Left ventricle myocardium inferior (tissue), 1 donor: ENCODE results near the gene FHIT. TPM values are rescaled to one million over a fixed set of nuclear protein-coding genes. Genes with fewer than 3 reads are reported as not detected.

ENCODE experiments used
- DNase-seq: peaks from one replicate; pipeline ENCODE4 v3.0.0-alpha.2; 2020
- H3K27ac ChIP-seq: fragments of 200-600 bp; replicated peaks from 2 replicates; pipeline ENCODE4 v1.8.0; 2021
- H3K27me3 ChIP-seq: fragments of 200-600 bp; 2 replicates; pipeline ENCODE4 v1.8.0; 2021; ENCODE audit warnings: low read depth
- H3K36me3 ChIP-seq: fragments of 200-600 bp; 2 replicates; pipeline ENCODE4 v1.8.0; 2021
- H3K4me1 ChIP-seq: fragments of 200-600 bp; 2 replicates; pipeline ENCODE4 v1.8.0; 2021
- H3K4me3 ChIP-seq: fragments of 200-600 bp; 2 replicates; pipeline ENCODE4 v1.8.0; 2021; ENCODE audit warnings: mild to moderate bottlenecking, moderate library complexity
- H3K9me3 ChIP-seq: fragments of 200-600 bp; replicated peaks from 2 replicates; pipeline ENCODE4 v1.8.0; 2021
- CTCF ChIP-seq: fragments of 200-600 bp; IDR thresholded peaks from 2 replicates; pipeline ENCODE4 v1.8.0; 2021; ENCODE audit warnings: antibody characterized with exemption, mild to moderate bottlenecking, borderline replicate concordance
- intact Hi-C: fragments of 100-400 bp; cut with micrococcal nuclease; formaldehyde crosslinking; loops from one replicate; pipeline ENCODE4 v1.11.0; 2022
- total RNA-seq: library from RNA; stranded (reverse); fragmentation: NEBNext Ultra II Directional; extraction: Animal tissue kit (Norgen Biotek cat#: 25700); gene quantifications from one replicate; pipeline ENCODE4 v1.2.1, GENCODE V29; 2021
- donor health status: DM: no; HTN: yes; CAD: no; lungs with severe emphysema.

The FHIT gene
- total RNA-seq, 1 donor from 2014 or later, result 16.0 TPM

DNA sequence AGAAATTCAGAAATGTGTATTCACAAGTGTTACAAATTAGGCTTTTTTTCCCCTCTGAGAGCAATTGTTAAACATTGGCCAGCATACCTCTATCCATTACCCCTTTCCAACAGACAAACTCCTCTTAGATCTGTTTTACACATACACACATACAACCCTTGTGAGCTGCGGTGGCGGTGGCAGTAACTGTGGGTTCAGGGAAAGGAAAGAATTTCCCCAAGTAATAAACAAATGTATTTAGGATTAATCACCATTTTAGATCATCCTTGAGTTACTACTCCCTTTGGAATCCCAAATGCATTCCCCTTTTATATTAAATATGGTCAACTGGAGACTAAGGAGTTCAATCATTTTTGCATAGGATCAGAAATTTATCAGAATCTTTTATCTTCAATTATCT lies 667.0 kb downstream of the FHIT start:
- intact Hi-C loops, result no loop called here
- H3K9me3 ChIP-seq, result peaks cover 4% of the 10 kb centered on the region
- H3K27me3 ChIP-seq, result no peaks in the 10 kb centered on the region
- no peak overlapping the region for H3K27ac ChIP-seq
- peaks cover 1% of the 10 kb centered on the region for H3K4me1 ChIP-seq
- TF ChIP-seq CTCF, result no peak
- no peaks in the 10 kb centered on the region for H3K36me3 ChIP-seq
- DNase-seq, result no peak
- no peak overlapping the region for H3K4me3 ChIP-seq

DNA sequence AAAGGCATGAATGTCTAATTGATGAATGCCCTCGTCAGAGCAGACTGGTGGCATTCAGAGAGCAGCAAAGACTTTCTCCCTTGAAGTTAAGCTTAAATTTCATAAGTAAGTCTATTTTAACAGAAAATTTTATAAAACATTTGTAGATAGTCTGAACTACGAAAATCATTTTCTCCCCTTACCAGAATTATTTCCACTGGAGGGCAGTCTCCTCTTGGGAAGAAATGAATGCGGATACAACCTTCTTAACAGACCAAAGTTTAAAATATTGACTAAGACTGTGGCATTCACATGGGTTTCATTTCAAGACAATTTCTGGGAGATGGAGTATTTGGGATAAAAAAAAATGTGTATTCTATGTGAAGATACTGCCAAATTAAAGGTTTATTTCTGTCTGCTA lies 669.0 kb downstream of the FHIT start:
- Histone ChIP-seq H3K4me3 (no peak overlapping the region), H3K27ac (no peak overlapping the region), H3K4me1 (no peaks in the 10 kb centered on the region), H3K27me3 (no peaks in the 10 kb centered on the region), H3K9me3 (peaks cover 4% of the 10 kb centered on the region), H3K36me3 (no peaks in the 10 kb centered on the region)
- no peak for DNase-seq
- intact Hi-C loops, result no loop called here
- peak; percentile 39 for TF ChIP-seq CTCF

GRCh38 chr3:60580809-60581208 lies 670.4 kb downstream of the FHIT start:
- H3K9me3 ChIP-seq, result no peaks in the 10 kb centered on the region
- no peaks in the 10 kb centered on the region for H3K4me1 ChIP-seq
- no peaks in the 10 kb centered on the region for H3K27me3 ChIP-seq
- DNase-seq, result no peak
- H3K27ac ChIP-seq, result no peak overlapping the region
- H3K36me3 ChIP-seq, result no peaks in the 10 kb centered on the region
- no peak for TF ChIP-seq CTCF
- intact Hi-C loops, result no loop called here
- H3K4me3 ChIP-seq, result no peak overlapping the region

DNA sequence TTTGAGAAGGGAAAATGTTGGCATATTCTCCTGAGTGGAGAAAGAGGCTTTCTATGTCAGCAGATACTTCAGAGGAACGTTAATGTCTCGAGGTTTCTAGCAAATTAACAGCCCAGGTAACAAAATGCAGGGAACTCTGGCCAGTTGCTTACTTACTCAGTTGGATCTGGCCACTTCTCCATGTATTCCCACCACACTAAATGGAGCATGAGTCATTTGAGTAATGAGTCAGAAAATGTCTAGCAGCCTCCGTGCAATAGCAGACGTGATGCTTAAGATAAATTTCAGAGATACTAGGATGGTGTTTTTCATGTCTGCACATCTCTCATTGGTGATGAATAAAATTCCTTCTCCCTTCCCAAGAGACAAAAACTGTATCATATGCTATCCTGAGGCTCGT lies 671.5 kb downstream of the FHIT start:
- intact Hi-C loops, result no loop called here
- DNase-seq, result no peak
- Histone ChIP-seq H3K9me3 (no peaks in the 10 kb centered on the region), H3K4me1 (no peaks in the 10 kb centered on the region), H3K27me3 (no peaks in the 10 kb centered on the region), H3K27ac (no peak overlapping the region), H3K36me3 (no peaks in the 10 kb centered on the region), H3K4me3 (no peak overlapping the region)
- TF ChIP-seq CTCF, result no peak

- Histone ChIP-seq H3K4me1 (no peaks in the 10 kb centered on the region), H3K9me3 (no peaks in the 10 kb centered on the region), H3K36me3 (no peaks in the 10 kb centered on the region), H3K4me3 (no peak overlapping the region), H3K27ac (no peak overlapping the region), H3K27me3 (no peaks in the 10 kb centered on the region)
- intact Hi-C loops, result no loop called here
- no peak for DNase-seq
- TF ChIP-seq CTCF, result no peak
Measured at GRCh38 chr3:60578936-60579335, 672.3 kb downstream of the FHIT start.

DNA sequence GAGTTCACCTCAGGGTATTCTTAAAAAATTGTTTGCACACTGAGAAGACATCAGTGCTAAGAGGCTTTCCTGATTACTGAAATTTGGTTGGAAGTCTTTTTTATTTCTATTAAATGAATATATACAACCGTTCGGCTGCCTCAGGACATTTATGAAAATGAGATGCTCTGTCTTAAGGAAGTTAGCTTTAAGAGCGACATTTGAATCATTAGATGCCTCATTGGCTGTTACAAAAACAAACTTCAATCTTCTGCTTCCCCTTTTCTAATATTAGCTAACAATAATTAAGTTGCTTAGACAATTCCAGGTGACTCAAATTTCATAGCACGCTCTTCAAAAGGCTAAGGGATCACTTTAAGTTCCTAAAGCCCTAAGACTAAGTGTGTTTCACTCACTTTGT lies 673.7 kb downstream of the FHIT start:
- Histone ChIP-seq H3K27ac (no peak overlapping the region), H3K9me3 (no peaks in the 10 kb centered on the region), H3K4me1 (no peaks in the 10 kb centered on the region), H3K27me3 (no peaks in the 10 kb centered on the region), H3K4me3 (no peak overlapping the region), H3K36me3 (no peaks in the 10 kb centered on the region)
- no peak for TF ChIP-seq CTCF
- intact Hi-C loops, result no loop called here
- DNase-seq, result no peak
